Activated CD4-positive, alpha-beta T cell treated with anti-CD3 and anti-CD28 coated beads, Interleukin-10, Interleukin-2, amounts not matched to agents 100 ng/mL and 50 ng/mL, durations not matched to agents 16 hours and 8 hours (primary cell): Measurements from ENCODE around the gene KIAA1671.

Experiments
- DNase-seq: peaks from one replicate; pipeline ENCODE4 v3.0.0-alpha.2; 2020

The KIAA1671 gene

GRCh38 chr22:25048659-25049647 lies 96.4 kb downstream of the KIAA1671 start:
- peak; percentile 82 for DNase-seq

DNA sequence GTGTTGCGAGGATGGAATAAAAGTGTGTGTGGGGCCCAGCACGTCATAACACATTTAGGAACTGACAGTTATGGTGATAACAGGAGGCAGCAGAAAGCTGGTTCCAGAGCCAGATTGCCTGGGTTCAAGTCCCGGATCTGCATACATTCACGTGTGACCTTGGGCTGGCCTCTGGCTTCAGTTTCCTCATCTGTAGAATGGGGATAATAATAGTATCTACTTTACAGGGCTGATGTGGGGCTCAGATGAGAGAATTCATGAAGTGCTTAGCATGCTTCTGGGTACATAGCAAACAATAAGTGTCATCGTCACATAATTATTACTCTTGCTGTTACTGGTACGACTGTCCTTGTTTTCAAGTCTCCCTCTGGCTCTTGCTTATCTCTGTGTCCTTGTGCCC lies 97.3 kb downstream of the KIAA1671 start:
- DNase-seq = no peak

DNA sequence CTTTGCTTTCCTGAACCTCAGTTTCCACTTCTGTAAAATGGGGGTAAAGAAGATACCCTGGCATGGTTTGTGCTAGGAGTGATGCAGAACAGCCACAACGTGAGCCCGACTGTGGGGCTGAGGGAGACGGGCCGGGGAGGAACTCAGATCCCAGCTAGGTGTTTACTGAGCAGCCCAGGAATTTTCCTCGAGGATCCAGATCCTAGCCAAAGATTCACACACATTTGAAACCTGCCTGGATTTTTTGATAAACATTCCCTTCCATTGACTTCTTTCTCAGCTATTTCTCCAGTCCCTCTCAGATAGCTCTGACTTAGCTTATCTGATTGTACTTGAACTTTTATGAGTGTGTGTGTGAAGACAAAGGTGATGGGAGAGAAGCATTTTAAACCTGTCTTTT lies 98.0 kb downstream of the KIAA1671 start:
- no peak for DNase-seq

- peak; percentile 25 for DNase-seq
These were observed 98.6 kb downstream of the KIAA1671 start for GRCh38 chr22:25051073-25051472.

GRCh38 chr22:25051983-25052710 lies 99.6 kb downstream of the KIAA1671 start:
- DNase-seq = no peak

DNA sequence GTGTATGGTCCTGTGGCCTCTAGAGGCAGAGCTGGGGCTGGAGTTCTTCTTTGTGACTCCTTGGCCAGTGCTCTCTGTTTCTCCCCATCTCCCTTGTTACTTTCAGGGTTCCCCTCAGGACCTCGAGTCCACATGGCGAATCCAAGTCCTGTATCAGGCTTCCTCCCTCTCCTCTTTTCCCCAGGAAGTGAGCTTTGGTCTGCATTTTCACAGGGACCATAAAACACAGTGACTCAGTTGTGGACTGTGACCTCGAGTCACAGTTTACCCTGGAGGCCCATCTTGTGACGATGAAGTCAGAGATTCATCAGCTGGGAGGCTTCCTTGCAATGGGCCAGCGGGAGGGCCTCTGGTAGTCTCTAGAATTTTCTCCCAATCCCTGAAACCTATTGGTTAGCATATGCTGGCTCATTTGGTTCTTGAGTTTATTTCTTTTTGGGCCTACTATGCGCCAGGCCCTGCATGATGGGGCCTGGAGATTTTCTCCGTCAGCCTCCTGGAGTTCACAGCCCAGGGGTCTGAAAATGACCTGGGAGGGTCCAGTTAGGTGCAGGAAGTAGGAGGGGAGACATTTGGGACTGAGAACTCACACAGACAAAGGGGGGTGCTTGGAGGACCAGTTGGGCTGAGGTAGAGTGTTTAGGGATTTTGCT lies 100.8 kb downstream of the KIAA1671 start:
- no peak for DNase-seq

- DNase-seq = peak; percentile 93
These were observed 102.5 kb downstream of the KIAA1671 start for GRCh38 chr22:25054943-25055511.

DNA sequence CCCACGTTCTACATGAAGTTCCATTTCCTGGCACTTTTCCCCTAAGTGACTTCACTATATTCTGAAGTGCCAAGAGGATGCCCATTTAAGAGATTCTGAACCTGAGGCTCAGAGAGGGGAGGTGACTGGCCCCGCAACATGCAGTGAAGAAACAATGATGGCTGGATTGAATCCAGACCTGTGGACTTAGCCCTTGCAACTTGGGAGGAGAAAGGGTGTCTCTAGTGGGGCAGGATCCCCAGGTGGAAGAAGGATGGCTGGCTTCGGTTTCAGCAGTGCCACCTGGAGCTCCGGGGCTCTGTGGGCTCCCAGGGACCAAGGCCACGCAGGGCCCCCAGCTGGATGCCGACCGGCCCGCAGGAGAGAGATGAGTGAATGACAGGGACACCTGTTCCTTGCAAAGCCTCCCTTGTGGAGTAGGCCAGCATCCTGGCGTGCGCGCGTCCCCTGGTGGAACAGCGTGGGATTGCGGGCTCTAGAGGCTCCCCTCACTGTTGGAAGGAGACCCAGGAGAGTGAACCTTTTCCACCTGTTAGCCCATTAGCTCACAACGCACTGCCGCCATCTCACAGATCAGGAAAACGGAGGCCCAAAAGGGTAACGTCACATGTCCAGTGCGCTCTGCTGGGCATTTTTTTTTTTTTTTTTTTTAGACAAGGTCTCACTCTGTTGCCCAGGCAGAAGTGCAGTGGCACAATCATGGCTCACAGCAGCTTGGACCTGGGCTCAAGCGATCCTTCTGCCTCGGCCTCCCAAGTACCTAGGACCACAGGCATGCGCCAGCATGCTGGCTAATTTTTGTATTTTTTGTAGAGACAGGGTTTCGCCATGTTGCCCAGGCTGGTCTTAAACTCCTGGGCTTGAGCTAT lies 104.7 kb downstream of the KIAA1671 start:
- peak; percentile 88 for DNase-seq

DNA sequence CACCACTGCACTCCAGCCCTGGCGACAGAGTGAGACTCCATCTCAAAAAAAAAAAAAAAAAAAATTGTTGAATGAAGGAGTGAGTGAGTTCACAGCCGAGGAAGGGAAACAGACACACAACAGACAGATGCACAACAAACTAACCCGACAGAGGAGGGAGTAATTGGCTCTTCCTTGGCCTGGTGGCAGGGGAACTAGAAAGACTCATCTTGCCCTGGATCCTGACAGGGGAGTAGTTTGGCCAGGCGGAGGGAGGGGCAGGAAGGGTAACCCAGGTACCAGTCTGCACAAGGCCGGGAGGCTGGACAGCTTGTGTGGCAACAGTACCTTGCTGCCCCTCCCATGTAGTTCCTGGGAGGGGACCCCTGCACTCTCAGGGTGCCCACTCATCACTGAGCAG lies 106.9 kb downstream of the KIAA1671 start:
- DNase-seq = no peak

DNA sequence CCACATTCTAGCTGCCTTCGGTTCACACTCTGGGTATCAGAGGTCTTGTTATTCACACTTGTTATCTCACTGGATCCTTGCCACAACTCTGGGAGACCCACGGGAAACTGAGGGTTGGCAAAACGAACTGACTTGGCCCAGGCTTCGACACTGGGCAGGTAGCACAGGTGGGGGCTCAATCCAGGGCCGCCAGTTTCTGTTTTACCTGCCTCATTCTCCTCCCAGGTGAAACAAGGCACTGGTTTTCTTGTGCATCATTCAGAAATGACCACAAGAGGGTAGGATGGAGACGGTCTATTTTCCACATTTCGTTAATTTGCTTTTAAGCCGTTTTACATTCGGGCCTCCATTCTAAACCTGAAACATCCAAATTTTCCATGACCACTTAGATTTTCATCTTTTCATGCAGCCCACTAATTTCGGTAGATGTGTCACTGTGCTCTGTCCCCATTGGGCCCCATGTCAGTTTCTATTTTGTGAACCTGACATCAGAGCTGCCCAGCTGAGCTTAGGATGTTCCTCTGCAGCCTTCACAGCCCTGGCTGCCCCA lies 108.1 kb downstream of the KIAA1671 start:
- DNase-seq = peak; percentile 75

GRCh38 chr22:25061134-25061533 lies 108.6 kb downstream of the KIAA1671 start:
- no peak for DNase-seq

GRCh38 chr22:25061605-25062376 lies 109.3 kb downstream of the KIAA1671 start:
- DNase-seq = no peak

DNA sequence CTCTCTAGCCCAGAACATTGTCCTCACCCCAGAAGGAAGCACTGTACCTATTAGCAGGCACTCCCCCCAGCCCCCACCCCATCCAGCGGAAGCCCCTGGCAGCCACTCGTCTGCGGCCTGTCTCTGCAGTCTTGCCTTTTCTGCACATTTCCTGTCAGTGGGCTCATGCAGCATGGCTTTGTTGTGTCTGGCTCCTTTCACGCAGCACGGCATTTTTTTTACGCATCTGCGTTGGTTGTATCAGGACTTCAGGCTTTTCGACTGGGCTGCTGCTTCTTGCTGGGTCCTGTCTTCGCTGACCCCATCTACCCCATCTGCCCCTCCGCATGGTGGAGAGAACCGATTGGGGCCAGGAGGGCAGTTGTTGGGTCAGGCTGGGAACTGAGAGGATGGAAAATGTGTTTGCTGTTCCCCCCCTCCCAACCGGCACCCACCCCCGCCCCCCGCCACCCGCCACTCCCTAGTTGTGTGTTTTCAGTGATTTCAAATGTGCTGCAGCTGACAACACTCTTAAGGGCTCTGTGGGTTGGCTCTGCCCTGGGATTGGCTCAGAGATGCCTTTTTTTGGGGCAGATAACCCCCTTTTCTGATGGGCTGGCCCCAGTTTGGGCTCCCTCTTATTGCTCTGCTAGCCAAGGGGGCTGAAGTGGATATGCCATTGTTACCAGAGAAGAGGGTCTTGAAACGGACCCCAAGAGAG lies 110.0 kb downstream of the KIAA1671 start:
- peak; percentile 71 for DNase-seq

DNA sequence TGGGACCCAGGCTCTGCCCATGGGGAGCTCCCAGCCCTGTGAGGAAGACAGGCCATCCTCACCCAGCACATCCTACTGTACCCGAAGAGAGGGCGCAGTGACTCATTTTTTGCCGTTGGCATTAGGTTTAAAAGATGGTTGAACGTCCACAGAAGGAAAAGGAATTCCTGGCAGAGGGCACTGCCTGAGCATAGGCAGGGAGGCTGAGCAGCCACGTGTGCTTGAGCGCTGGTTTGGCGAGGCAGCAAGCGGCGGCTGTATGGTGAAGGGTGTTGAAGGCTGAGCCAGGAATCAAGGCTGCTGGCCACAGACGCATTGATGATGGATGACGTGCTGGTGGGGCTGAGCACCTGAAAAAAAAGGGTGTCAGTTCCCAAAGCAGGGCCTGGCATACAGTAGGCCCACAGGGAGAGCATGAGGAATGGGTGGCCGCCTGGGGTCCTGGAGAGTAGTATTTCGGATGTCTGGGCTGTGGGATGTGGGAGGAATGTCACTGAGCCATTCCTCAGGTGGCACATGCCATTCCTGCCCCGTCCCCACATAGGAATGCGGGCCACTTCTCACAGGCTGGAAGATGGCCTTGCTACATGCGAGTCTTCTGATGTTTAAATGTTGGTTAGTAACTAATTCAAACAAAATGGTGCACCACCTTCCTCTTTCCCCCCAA lies 112.5 kb downstream of the KIAA1671 start:
- DNase-seq = no peak

DNA sequence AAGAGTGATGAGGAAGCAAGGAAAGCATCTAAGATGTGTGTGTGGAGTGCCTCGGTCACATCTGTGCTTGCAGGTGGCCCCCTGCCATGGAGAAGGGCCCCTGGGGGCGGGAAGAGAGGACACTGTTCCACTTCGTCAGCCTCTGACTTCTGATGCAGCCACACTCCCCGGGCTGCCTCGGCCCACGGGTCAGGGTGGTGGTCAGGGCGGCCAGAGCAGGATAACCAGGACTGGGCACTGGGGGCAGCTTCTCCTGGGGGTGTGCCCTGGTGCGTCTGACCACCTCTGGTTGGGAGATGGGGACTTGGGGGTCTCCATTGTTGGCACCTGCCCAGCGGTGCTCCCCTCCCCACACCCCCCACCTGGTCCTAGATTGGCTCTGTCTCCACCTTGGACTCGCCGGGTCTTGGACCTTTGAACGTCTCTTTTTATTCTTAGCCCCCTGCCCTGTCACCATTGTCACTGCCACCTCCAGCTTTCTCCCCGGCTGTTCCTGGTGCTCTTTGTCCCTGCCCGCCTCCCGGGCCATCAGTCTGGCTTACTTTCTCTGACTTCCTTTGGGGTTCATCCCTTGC lies 114.4 kb downstream of the KIAA1671 start:
- DNase-seq = no peak

- DNase-seq = peak; percentile 95
These were observed 115.4 kb downstream of the KIAA1671 start for GRCh38 chr22:25067851-25068421.

DNA sequence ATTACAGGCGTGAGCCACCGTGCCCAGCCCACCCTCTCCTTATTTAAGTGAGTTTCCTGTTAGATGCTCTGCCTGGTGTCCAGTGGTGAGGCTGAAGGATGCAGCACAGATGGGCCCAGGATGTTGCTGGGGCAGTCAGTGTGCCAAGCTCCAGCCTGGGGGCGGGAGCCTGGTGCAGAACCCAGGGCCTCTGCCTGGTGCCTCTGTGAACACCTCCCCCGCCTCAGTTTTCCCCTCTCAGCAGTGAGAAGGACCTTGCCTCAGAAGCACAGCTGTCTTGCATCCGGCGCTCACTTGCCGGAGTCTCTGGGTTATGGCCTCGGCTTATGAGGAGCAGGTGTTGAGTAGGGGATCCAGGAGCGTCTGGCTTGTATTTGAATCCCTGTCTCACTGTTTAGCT lies 116.2 kb downstream of the KIAA1671 start:
- DNase-seq = peak; percentile 79

GRCh38 chr22:25069426-25069757 lies 116.9 kb downstream of the KIAA1671 start:
- no peak for DNase-seq
